Measurements from ENCODE around the gene PAMR1. TPM values are rescaled to one million over a fixed set of nuclear protein-coding genes. Genes with fewer than 3 reads are reported as not detected.

PAMR1 gene
- total RNA-seq, 1 experiment from 2014 or later: 17.9 TPM

DNA sequence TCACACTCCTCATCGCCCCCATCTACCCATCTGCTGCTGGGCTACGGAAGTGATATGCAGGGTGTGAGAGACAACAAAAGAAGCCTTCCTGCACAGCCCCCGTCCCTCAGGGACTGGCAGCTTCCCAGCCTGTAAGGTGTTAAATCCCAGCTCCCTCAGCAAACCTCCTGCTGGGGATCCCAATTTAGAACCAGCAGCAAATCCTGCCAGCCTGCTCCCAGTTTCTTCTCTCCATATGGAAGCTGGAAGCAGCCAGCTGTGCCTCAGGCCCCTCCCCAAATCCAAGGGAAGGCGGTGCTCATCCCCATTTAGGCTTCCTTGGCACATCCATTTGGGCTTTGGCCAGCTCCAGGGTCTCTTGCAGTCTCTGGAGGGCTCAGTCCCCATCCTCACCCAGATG is 47.5 kb downstream of the PAMR1 start:
- Histone ChIP-seq H3K4me1 (no peaks in the 10 kb centered on the region), H3K4me3 (ENCODE audit: low read depth, low read length) (no peak overlapping the region), H3K36me3 (ENCODE audit: control insufficient read depth, insufficient read depth, low read length) (no peaks in the 10 kb centered on the region), H3K27me3 (replicated peaks; ENCODE audit: control insufficient read depth, insufficient read depth, low read length) (no peaks in the 10 kb centered on the region), H3K9me3 (peaks cover 10% of the 10 kb centered on the region)
- Mint-ChIP-seq H3K9me3 (ENCODE audit: unreplicated experiment) (peaks cover 9% of the 10 kb centered on the region), H3K27me3 (ENCODE audit: insufficient read depth, unreplicated experiment) (no peaks in the 10 kb centered on the region), H3K36me3 (ENCODE audit: insufficient read depth, unreplicated experiment) (no peaks in the 10 kb centered on the region), H3K27ac (ENCODE audit: unreplicated experiment) (no peak overlapping the region), H3K4me3 (ENCODE audit: unreplicated experiment) (no peak overlapping the region), H3K4me1 (ENCODE audit: low read depth, unreplicated experiment) (no peaks in the 10 kb centered on the region)
- POLR2A ChIA-PET: no interaction called here
- intact Hi-C loops (cut with micrococcal nuclease; ENCODE audit: unreplicated experiment): no loop called here
- TF ChIP-seq, protein P1, sequence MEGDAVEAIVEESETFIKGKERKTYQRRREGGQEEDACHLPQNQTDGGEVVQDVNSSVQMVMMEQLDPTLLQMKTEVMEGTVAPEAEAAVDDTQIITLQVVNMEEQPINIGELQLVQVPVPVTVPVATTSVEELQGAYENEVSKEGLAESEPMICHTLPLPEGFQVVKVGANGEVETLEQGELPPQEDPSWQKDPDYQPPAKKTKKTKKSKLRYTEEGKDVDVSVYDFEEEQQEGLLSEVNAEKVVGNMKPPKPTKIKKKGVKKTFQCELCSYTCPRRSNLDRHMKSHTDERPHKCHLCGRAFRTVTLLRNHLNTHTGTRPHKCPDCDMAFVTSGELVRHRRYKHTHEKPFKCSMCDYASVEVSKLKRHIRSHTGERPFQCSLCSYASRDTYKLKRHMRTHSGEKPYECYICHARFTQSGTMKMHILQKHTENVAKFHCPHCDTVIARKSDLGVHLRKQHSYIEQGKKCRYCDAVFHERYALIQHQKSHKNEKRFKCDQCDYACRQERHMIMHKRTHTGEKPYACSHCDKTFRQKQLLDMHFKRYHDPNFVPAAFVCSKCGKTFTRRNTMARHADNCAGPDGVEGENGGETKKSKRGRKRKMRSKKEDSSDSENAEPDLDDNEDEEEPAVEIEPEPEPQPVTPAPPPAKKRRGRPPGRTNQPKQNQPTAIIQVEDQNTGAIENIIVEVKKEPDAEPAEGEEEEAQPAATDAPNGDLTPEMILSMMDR (IDR thresholded peaks at IDR 0.05; ENCODE audit: insufficient read depth in 1 of 2, low read depth in 1 of 2, low read length in 1 of 2, severe bottlenecking in 1 of 2, unreplicated experiment in 1 of 2): no peak
- DNase-seq: no peak
- CTCF ChIA-PET: no interaction called here
- no TSS peak for BruUV-seq (replicated peaks)

DNA sequence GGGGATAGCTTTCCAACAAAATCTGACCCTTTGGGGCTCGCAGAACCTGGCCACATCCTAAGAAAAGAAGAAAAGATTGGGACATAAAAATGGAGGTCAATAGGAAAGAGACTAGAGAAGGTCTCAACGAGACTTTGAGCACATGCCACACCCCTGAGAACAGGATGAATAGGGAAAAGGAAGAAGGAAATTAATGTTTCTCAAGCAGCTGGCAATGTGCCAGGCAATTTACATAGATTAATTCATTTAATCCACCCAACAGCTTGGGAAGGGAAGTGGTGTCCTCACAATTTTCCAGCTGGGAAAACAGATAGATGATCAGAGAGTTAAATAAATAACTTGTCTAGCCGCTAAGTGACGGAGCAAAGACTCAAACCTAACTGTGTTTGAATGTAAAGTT is 50.7 kb downstream of the PAMR1 start:
- H3K4me1 Mint-ChIP-seq (ENCODE audit: low read depth, unreplicated experiment): no peaks in the 10 kb centered on the region
- no TSS peak for BruUV-seq (replicated peaks)
- no peaks in the 10 kb centered on the region for H3K9me3 ChIP-seq
- no peaks in the 10 kb centered on the region for H3K36me3 ChIP-seq (ENCODE audit: control insufficient read depth, insufficient read depth, low read length)
- ChIA-PET POLR2A (no interaction called here), CTCF (no interaction called here)
- no peaks in the 10 kb centered on the region for H3K27me3 Mint-ChIP-seq (ENCODE audit: insufficient read depth, unreplicated experiment)
- no peaks in the 10 kb centered on the region for H3K4me1 ChIP-seq
- H3K4me3 ChIP-seq (ENCODE audit: low read depth, low read length): no peak overlapping the region
- no peaks in the 10 kb centered on the region for H3K27me3 ChIP-seq (replicated peaks; ENCODE audit: control insufficient read depth, insufficient read depth, low read length)
- intact Hi-C loops (cut with micrococcal nuclease; ENCODE audit: unreplicated experiment): no loop called here
- H3K4me3 Mint-ChIP-seq (ENCODE audit: unreplicated experiment): no peak overlapping the region
- TF ChIP-seq, protein P1 (IDR thresholded peaks at IDR 0.05; ENCODE audit: insufficient read depth in 1 of 2, low read depth in 1 of 2, low read length in 1 of 2, severe bottlenecking in 1 of 2, unreplicated experiment in 1 of 2): no peak
- H3K27ac Mint-ChIP-seq (ENCODE audit: unreplicated experiment): no peak overlapping the region
- no peak for DNase-seq
- no peaks in the 10 kb centered on the region for H3K36me3 Mint-ChIP-seq (ENCODE audit: insufficient read depth, unreplicated experiment)
- no peaks in the 10 kb centered on the region for H3K9me3 Mint-ChIP-seq (ENCODE audit: unreplicated experiment)

DNA sequence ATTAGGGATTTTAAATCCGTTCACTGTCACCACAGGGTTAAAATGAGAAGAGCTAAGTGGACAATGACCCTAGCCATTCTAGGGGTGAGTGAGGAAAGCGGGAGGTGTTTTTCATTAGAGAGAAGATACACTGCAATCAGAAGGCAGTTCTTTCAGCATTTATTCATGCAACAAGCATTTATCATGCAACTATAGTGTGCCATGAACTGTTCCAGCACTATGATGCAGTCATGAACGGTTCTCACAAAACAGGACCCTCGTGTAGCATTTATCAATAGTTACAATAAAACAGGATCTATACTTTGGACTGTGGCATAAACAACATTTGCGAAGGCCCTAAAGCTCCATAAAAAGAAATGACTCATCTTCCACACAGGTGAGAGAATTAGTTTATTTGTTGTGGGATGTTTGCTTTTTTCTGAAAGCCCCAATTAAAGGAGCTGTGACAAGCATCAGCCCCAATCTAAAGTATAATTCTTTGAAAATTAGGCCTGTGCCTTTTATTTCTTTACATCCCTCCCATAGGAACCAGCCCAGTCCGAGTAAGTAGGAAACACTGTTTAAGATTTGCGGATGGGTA is 51.5 kb downstream of the PAMR1 start:
- H3K4me1 ChIP-seq: no peaks in the 10 kb centered on the region
- ChIA-PET POLR2A (no interaction called here), CTCF (no interaction called here)
- no TSS peak for BruUV-seq (replicated peaks)
- Mint-ChIP-seq H3K27me3 (ENCODE audit: insufficient read depth, unreplicated experiment) (no peaks in the 10 kb centered on the region), H3K36me3 (ENCODE audit: insufficient read depth, unreplicated experiment) (no peaks in the 10 kb centered on the region), H3K9me3 (ENCODE audit: unreplicated experiment) (no peaks in the 10 kb centered on the region), H3K4me3 (ENCODE audit: unreplicated experiment) (no peak overlapping the region), H3K27ac (ENCODE audit: unreplicated experiment) (no peak overlapping the region), H3K4me1 (ENCODE audit: low read depth, unreplicated experiment) (no peaks in the 10 kb centered on the region)
- DNase-seq: no peak
- no peaks in the 10 kb centered on the region for H3K36me3 ChIP-seq (ENCODE audit: control insufficient read depth, insufficient read depth, low read length)
- intact Hi-C loops (cut with micrococcal nuclease; ENCODE audit: unreplicated experiment): no loop called here
- no peak overlapping the region for H3K4me3 ChIP-seq (ENCODE audit: low read depth, low read length)
- H3K9me3 ChIP-seq: no peaks in the 10 kb centered on the region
- TF ChIP-seq, protein P1 (IDR thresholded peaks at IDR 0.05; ENCODE audit: insufficient read depth in 1 of 2, low read depth in 1 of 2, low read length in 1 of 2, severe bottlenecking in 1 of 2, unreplicated experiment in 1 of 2): no peak
- no peaks in the 10 kb centered on the region for H3K27me3 ChIP-seq (replicated peaks; ENCODE audit: control insufficient read depth, insufficient read depth, low read length)

Data from Caco-2 (cell line).